HepG2 (cell line): ENCODE results near the gene SIK2. TPM values are rescaled to one million over a fixed set of nuclear protein-coding genes. Genes with fewer than 3 reads are reported as not detected.

Experiments
- ATAC-seq: fragments of 200-7000 bp; cut with Tn5 transposase; 3 replicates; pipeline ENCODE4 v1.9.1; 2020; ENCODE audit warnings: mild to moderate bottlenecking, moderate library complexity
- BruUV-seq: library from RNA; stranded (reverse); fragments of 400-500 nt; replicated peaks from 2 replicates; lab custom pipeline; 2021; lab: Mats Ljungman, UMichigan
- CTCF ChIA-PET: fragments of 300-600 bp; formaldehyde crosslinking; extraction: SDS; loops from one replicate; lab custom pipeline; 2021; ENCODE audit warnings: low total read pairs, inconsistent platforms, low intra/inter-chr PET ratio; lab: Yijun Ruan, JAX
- POLR2A ChIA-PET: fragments of 350-600 bp; sonication (Branson Sonifier 250); formaldehyde crosslinking; loops from one replicate; lab custom pipeline; 2020; ENCODE audit warnings: antibody characterized with exemption, inconsistent platforms; lab: Yijun Ruan, JAX
- DNase-seq: peaks from one replicate; pipeline ENCODE4 v3.0.0-alpha.2; 2015; ENCODE audit warnings: low spot score
- FAIRE-seq: peaks from 3 replicates; lab custom pipeline; 2011; peaks lifted over from hg19 to GRCh38; lab: Jason Lieb, UNC
- H2AFZ ChIP-seq: one replicate; pipeline ENCODE4 v1.6.1; 2011; ENCODE audit warnings: low read length, inconsistent platforms
- H3K27ac ChIP-seq: fragments of 300-600 bp; 3 replicates; pipeline ENCODE4 v1.8.0; 2011; ENCODE audit warnings: mixed run types, mild to moderate bottlenecking, mixed read lengths, low read length, inconsistent platforms; ENCODE audit not compliant: insufficient read depth; ENCODE audit errors: extremely low read length
- H3K27me3 ChIP-seq, 2 experiments: fragments of 200-600 bp in 1 of 2; 2 replicates in 1 of 2; 3 replicates in 1 of 2; pipeline versions ENCODE4 v1.6.0 to v1.8.0; 2011; ENCODE audit warnings: low read length in 2 of 2, mild to moderate bottlenecking in 2 of 2, moderate library complexity in 2 of 2, inconsistent platforms in 1 of 2; ENCODE audit not compliant: insufficient read depth in 2 of 2, control insufficient read depth in 1 of 2
- H3K36me3 ChIP-seq, 2 experiments: fragments of 200-600 bp in 1 of 2; replicated peaks in 1 of 2; 2 replicates in 1 of 2; 3 replicates in 1 of 2; pipeline versions ENCODE4 v1.5.1 to v1.8.0; 2011; ENCODE audit warnings: low read length in 2 of 2, inconsistent platforms in 1 of 2; ENCODE audit not compliant: insufficient read depth in 2 of 2, control insufficient read depth in 1 of 2
- H3K4me1 ChIP-seq: 2 replicates; pipeline ENCODE4 v1.5.1; 2012; ENCODE audit warnings: low read length, inconsistent platforms; ENCODE audit not compliant: insufficient read depth
- H3K4me2 ChIP-seq: 2 replicates; pipeline ENCODE4 v1.6.0; 2011; ENCODE audit warnings: low read depth, low read length, inconsistent platforms
- H3K4me3 ChIP-seq, 3 experiments: fragments of 200-600 bp in 1 of 3; sonication (generic), shearing (Covaris generic) in 1 of 3; replicated peaks in 1 of 3; 2 replicates each; pipeline ENCODE4 v1.5.1; 2011 to 2016; ENCODE audit warnings: low read length in 3 of 3, inconsistent platforms in 2 of 3, low read depth in 2 of 3, mild to moderate bottlenecking in 2 of 3, control low read depth in 1 of 3, mixed read lengths in 1 of 3; ENCODE audit not compliant: insufficient read depth in 1 of 3
- H3K79me2 ChIP-seq: one replicate; pipeline ENCODE4 v1.6.1; 2011; ENCODE audit warnings: low read length, inconsistent platforms; ENCODE audit not compliant: insufficient read depth
- H3K9ac ChIP-seq: 2 replicates; pipeline ENCODE4 v1.6.0; 2011; ENCODE audit warnings: mild to moderate bottlenecking, low read depth, low read length, inconsistent platforms; ENCODE audit not compliant: insufficient read depth
- H3K9me3 ChIP-seq: 2 replicates; pipeline ENCODE4 v1.5.1; 2012; ENCODE audit warnings: mild to moderate bottlenecking, low read length
- H4K20me1 ChIP-seq: 2 replicates; pipeline ENCODE4 v1.6.0; 2011; ENCODE audit warnings: inconsistent platforms, mild to moderate bottlenecking, low read length, moderate library complexity; ENCODE audit not compliant: insufficient read depth
- CCAR2 ChIP-seq: fragments of 200-400 bp; formaldehyde crosslinking; optimal IDR thresholded peaks from 2 replicates; pipeline ENCODE3; 2018; ENCODE audit warnings: low read depth, mild to moderate bottlenecking, low read length, moderate library complexity
- CENPX ChIP-seq: sonication (generic); formaldehyde crosslinking; IDR thresholded peaks from 2 replicates; pipeline ENCODE4 v1.9.0; 2021; ENCODE audit warnings: mild to moderate bottlenecking, missing genetic modification reagents, moderate library complexity
- FIP1L1 ChIP-seq: fragments of 200-400 bp; formaldehyde crosslinking; IDR thresholded peaks from 2 replicates; pipeline ENCODE4 v1.6.1; 2018; ENCODE audit warnings: low read depth, mild to moderate bottlenecking, low read length, moderate library complexity, borderline replicate concordance; ENCODE audit not compliant: insufficient read depth
- MAFK ChIP-seq, 2 experiments: IDR thresholded peaks in 1 of 2; conservative IDR thresholded peaks in 1 of 2; 2 replicates each; pipeline ENCODE4 v1.6.1; 2011; ENCODE audit warnings: improper control_type of control experiment in 2 of 2, low read length in 2 of 2
- NFYC ChIP-seq: IDR thresholded peaks from 2 replicates; pipeline ENCODE4 v1.6.1; 2016; ENCODE audit warnings: missing genetic modification reagents, missing compliant biosample characterization
- SP4 ChIP-seq: sonication (generic); formaldehyde crosslinking; IDR thresholded peaks from 2 replicates; pipeline ENCODE4 v1.8.1; 2023; ENCODE audit warnings: mild to moderate bottlenecking, missing genetic modification reagents
- TBX2 ChIP-seq: sonication (generic); formaldehyde crosslinking; IDR thresholded peaks from 2 replicates; pipeline ENCODE4 v1.5.0; 2020; ENCODE audit warnings: missing genetic modification reagents, mild to moderate bottlenecking, borderline replicate concordance
- ZNF235 ChIP-seq: sonication (generic); formaldehyde crosslinking; IDR thresholded peaks from 2 replicates; pipeline ENCODE4 v1.8.1; 2023; ENCODE audit warnings: mild to moderate bottlenecking, missing genetic modification reagents, borderline replicate concordance
- ZNF615 ChIP-seq: sonication (generic); formaldehyde crosslinking; IDR thresholded peaks from 2 replicates; pipeline ENCODE4 v1.5.0; 2020; ENCODE audit warnings: mild to moderate bottlenecking, missing genetic modification reagents, borderline replicate concordance
- ZSCAN22 ChIP-seq: sonication (generic); formaldehyde crosslinking; IDR thresholded peaks from 2 replicates; pipeline ENCODE4 v1.4.0; 2020; ENCODE audit warnings: mild to moderate bottlenecking, missing genetic modification reagents
- WGBS: methylation state at CpG from one replicate; pipeline ENCODE4 v1.1.6; 2017; ENCODE audit warnings: low lambda C conversion rate; 5-methylcytosine and 5-hydroxymethylcytosine counted together
- in situ Hi-C: cut with HindIII; loops from 2 replicates; pipeline ENCODE4 v1.10.0; 2017; ENCODE audit warnings: low pct_unique_long_range_greater_than_20kb; ENCODE audit not compliant: extremely low pct_ligation_motif_present
- intact Hi-C: fragments of 100-400 bp; cut with micrococcal nuclease; formaldehyde crosslinking; loops from one replicate; pipeline ENCODE4 v1.10.0; 2022; ENCODE audit not compliant: unreplicated experiment
- polyA plus RNA-seq, 8 experiments: library from polyadenylated mRNA; depleted of rRNA in 3 of 8; stranded (reverse) in 7 of 8; unstranded in 1 of 8; fragments of >200 nt; fragmentation: Illumina TruSeq in 4 of 8; extraction: Trizol in 4 of 8; gene quantifications; 2 replicates each; pipeline versions ENCODE4 v1.2.1 to v1.2.3, GENCODE V29; 2011 to 2016; ENCODE audit warnings: low read depth in 4 of 8, missing spikeins in 1 of 8, mixed read lengths in 1 of 8; ENCODE audit not compliant: insufficient read depth in 1 of 8
- total RNA-seq, 5 experiments: library from RNA; depleted of rRNA; stranded (reverse); fragments of >200 nt; fragmentation: Illumina TruSeq; extraction: Trizol; gene quantifications; 2 replicates each; pipeline ENCODE4 v1.2.3, GENCODE V29; 2016; ENCODE audit warnings: low read depth in 1 of 5
- TF ChIP-seq, protein P1 (sequence below): IDR thresholded peaks from 2 replicates; pipeline ENCODE4 v1.6.1; 2016; ENCODE audit warnings: missing compliant biosample characterization, missing genetic modification reagents, borderline replicate concordance
- TF ChIP-seq, protein P2 (sequence below): sonication (generic); formaldehyde crosslinking; IDR thresholded peaks from 2 replicates; pipeline ENCODE4 v1.5.0; 2020; ENCODE audit warnings: missing genetic modification reagents, mild to moderate bottlenecking, borderline replicate concordance
- TF ChIP-seq, protein P3 (sequence below): sonication (generic); formaldehyde crosslinking; conservative IDR thresholded peaks from 2 replicates; pipeline ENCODE4 v1.5.0; 2020; ENCODE audit warnings: missing genetic modification reagents

Gene SIK2
- total and polyA plus RNA-seq, 2 of the 13 experiments (the other 11 are each of a cell fraction or from before 2014, with no cell fraction given), result 8.1 to 15.4 TPM

DNA sequence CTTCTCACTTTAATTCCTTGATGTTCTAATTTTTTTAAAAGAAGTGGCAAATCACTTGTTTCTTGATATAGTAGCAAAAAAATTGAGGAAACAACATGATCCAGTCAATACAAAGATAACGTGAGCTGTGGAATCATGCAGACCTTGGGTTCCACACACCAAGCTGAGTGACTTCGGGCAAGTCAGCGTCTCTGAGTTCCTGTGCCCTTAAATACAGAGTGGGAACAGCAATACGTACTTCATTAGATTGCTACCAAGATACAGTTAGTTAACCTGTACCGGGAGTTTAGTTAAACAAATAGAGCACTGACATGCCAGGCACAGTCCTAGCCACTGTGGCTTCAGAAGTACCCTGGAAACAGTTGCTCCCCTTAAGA is 105.4 kb downstream of the SIK2 start:
- H4K20me1 ChIP-seq, result no peaks in the 10 kb centered on the region
- 0 out of 2 replicates have a peak, but pooled peaks cover 5% of the 10 kb centered on the region for H3K4me1 ChIP-seq
- H3K36me3 ChIP-seq, result peaks cover 24 to 71% of the 10 kb centered on the region in 2 experiments
- in situ Hi-C loops, result no loop called here
- TF ChIP-seq, protein P1, sequence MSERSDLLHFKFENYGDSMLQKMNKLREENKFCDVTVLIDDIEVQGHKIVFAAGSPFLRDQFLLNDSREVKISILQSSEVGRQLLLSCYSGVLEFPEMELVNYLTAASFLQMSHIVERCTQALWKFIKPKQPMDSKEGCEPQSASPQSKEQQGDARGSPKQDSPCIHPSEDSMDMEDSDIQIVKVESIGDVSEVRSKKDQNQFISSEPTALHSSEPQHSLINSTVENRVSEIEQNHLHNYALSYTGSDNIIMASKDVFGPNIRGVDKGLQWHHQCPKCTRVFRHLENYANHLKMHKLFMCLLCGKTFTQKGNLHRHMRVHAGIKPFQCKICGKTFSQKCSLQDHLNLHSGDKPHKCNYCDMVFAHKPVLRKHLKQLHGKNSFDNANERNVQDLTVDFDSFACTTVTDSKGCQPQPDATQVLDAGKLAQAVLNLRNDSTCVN (CRISPR knock-in tag), result no peak
- TF ChIP-seq ZNF615 (no peak), MAFK (conservative IDR thresholded peaks at IDR 0.05 in 1 of 2, IDR thresholded peaks at IDR 0.05 in 1 of 2; ENCODE audit: low read length in 2 of 2) (no peak), CENPX (CRISPR knock-in tag) (no peak), NFYC (no peak), ZSCAN22 (CRISPR knock-in tag) (no peak), CCAR2 (no peak)
- no peak overlapping the region for H3K4me2 ChIP-seq
- WGBS, result 95% methylated on average over 5 of the region's 5 CpGs
- ATAC-seq (no peak), DNase-seq (no peak), FAIRE-seq (no peak)
- no peaks in the 10 kb centered on the region for H3K9me3 ChIP-seq
- ChIA-PET POLR2A (no interaction called here), CTCF (no interaction called here)
- H2AFZ ChIP-seq, result no peak overlapping the region
- intact Hi-C loops, result no loop called here
- H3K27ac ChIP-seq, result no peak overlapping the region
- no peaks in the 10 kb centered on the region for H3K79me2 ChIP-seq
- BruUV-seq, result no TSS peak
- no peaks in the 10 kb centered on the region for H3K27me3 ChIP-seq
- no peak overlapping the region for H3K9ac ChIP-seq
- H3K4me3 ChIP-seq, result no peak overlapping the region

DNA sequence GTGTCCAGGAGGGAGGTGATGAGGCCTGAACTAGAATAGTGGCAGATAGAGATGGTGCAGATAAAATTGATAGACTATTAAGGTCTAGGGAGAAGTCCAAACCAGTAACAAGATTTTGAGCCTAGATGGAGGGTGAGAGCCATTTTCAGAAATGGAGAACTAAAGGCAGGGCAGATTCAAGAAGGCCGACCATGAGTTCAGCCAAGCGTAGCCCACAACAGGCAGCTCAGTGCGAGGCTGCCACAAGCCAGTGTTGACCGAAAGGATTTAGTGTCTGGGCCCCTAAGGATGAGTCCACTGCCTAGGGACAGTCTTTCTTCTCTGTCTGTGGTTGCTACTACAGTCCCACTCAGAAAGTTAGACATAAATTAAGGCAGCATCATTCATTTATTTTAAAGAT is 112.3 kb downstream of the SIK2 start:
- Histone ChIP-seq H3K9me3 (no peaks in the 10 kb centered on the region), H3K27ac (no peak overlapping the region), H3K4me1 (peaks cover 11% of the 10 kb centered on the region; the same call in 1 of the 2 replicates), H3K9ac (no peak overlapping the region), H2AFZ (no peak overlapping the region), H3K36me3 (peaks cover 10 to 42% of the 10 kb centered on the region in 2 experiments), H3K27me3 (no peaks in the 10 kb centered on the region), H3K4me3 (no peak overlapping the region), H4K20me1 (no peaks in the 10 kb centered on the region), H3K79me2 (no peaks in the 10 kb centered on the region), H3K4me2 (no peak overlapping the region)
- FAIRE-seq, result no peak
- CTCF ChIA-PET, result no interaction called here
- ATAC-seq, result peak; percentile 52; the same call in 2 of the 3 replicates
- WGBS, result 71% methylated on average over 4 of the region's 4 CpGs
- POLR2A ChIA-PET, result no interaction called here
- intact Hi-C loops (no loop called here), in situ Hi-C loops (no loop called here)
- BruUV-seq, result no TSS peak
- DNase-seq, result no peak
- TF ChIP-seq ZNF235 (CRISPR knock-in tag), result no peak
- TF ChIP-seq TBX2, result no peak
- TF ChIP-seq, protein P2, sequence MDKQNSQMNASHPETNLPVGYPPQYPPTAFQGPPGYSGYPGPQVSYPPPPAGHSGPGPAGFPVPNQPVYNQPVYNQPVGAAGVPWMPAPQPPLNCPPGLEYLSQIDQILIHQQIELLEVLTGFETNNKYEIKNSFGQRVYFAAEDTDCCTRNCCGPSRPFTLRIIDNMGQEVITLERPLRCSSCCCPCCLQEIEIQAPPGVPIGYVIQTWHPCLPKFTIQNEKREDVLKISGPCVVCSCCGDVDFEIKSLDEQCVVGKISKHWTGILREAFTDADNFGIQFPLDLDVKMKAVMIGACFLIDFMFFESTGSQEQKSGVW (CRISPR knock-in tag), result no peak
- no peak for TF ChIP-seq FIP1L1
- no peak for TF ChIP-seq SP4 (CRISPR knock-in tag)
- TF ChIP-seq, protein P3, sequence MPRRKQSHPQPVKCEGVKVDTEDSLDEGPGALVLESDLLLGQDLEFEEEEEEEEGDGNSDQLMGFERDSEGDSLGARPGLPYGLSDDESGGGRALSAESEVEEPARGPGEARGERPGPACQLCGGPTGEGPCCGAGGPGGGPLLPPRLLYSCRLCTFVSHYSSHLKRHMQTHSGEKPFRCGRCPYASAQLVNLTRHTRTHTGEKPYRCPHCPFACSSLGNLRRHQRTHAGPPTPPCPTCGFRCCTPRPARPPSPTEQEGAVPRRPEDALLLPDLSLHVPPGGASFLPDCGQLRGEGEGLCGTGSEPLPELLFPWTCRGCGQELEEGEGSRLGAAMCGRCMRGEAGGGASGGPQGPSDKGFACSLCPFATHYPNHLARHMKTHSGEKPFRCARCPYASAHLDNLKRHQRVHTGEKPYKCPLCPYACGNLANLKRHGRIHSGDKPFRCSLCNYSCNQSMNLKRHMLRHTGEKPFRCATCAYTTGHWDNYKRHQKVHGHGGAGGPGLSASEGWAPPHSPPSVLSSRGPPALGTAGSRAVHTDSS (CRISPR knock-in tag), result no peak
